ENCODE results near the gene AOPEP.

AOPEP gene

DNA sequence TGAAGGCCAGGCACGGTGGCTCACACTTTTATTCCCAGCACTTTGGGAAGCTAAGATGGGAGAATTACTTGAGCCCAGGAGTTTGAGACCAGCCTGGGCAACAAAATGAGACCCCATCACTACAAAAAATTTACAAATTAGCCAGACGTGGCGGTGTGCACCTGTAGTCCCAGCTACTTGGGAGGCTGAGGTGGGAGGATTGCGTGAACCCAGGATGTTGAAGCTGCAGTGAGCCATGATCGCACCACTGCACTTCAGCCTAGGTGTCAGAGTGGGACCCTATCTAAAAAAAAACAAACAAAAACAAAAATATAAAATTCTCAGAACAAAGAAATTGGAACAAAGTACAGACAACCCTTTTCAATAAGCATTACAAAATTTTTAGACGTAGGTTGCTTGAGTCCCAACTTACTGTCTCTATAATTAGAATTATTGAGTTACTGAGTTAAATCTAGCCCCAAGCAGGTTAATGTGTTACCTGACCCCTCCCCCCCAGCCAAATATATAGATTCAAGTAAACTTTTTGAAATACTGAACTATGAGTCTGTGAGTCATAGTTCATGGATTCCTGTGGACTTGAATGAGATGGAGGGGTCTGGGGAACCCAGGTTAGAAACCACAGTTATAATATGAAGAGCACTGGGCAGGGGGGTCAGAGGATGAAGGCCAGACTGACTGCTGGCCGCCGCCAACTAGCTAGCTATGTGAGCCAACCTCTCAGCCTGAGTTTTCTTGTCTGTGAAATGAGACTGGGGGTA is 173.1 kb downstream of the AOPEP start:
- no peak for DNase-seq (ENCODE audit: low spot score)

DNA sequence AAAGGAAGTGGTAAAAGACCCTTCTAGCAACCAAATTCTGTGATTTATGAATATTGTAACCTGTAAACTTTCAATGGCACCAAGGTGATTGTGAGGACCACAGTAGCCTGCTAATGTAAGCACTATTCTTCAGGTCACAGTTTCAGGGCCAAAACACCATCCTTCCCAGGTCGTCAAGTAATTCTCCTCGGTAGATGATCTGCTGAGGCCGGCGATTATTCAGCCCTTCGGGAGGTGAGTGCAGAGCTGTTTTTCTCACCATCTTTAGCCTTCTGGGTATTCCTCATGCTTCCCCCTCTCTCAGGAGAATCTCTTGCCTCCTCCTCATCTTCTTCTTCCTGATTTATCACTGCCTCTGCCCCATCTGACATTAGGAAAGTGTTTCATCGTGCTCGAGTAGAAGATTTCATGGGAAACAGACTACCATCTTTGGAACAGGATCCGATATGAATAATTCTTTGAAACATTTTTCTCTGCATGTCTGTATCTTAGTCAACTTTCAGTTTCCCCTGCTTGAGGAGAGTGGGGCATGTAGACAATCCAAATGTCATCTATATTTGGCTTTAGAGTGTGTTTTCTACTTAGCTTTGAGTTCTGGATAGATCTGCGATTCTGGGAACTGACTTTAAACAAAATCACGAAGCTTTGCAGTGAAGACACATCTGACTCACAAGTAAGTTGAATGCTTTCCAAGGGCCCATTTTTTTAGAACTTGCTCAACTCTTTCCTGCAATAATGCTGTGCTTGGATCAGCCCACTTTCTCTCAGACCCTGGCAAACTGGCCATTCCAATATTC is 173.9 kb downstream of the AOPEP start:
- no peak for DNase-seq (ENCODE audit: low spot score)

DNA sequence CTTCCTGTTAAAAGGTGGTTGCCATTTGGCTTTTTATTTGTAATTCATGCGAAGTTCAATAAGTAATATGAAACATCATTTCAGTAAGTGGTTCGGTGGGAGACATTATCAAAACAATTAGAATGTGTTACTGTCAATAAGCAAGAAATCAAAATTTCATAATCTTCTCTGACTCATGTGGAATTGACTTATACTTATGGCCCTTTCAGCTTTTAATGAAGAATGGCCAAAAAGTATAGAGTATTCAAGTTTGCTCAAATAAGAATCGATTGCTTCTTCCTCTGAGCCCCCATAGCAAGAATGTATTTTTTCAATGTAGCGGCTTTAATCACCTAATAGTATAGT is 174.5 kb downstream of the AOPEP start:
- DNase-seq (ENCODE audit: low spot score) = no peak

- DNase-seq (ENCODE audit: low spot score) = no peak
These were observed 177.5 kb downstream of the AOPEP start for GRCh38 chr9:94903961-94904421.

DNA sequence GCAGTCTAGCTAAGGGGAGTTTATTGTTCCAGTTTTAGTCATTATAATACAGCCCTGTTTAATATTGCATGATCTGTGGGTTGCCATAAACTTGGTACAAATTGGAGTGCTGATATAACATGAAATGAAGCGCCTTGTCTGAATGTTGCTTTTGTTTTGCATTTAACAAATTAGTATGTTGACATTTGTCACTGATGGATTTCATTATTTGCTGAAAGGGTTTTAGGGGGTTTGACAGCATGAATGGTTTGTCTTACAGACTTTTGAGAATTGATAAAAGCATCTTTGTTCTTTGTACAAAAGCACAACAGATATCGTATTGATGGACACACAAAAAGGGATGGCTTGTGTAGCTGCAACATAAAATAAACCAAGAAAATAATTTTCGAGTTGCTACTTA is 178.3 kb downstream of the AOPEP start:
- peak; percentile 92 for DNase-seq (ENCODE audit: low spot score)

- no peak for DNase-seq (ENCODE audit: low spot score)
These were observed 179.1 kb downstream of the AOPEP start for GRCh38 chr9:94905606-94906005.

DNA sequence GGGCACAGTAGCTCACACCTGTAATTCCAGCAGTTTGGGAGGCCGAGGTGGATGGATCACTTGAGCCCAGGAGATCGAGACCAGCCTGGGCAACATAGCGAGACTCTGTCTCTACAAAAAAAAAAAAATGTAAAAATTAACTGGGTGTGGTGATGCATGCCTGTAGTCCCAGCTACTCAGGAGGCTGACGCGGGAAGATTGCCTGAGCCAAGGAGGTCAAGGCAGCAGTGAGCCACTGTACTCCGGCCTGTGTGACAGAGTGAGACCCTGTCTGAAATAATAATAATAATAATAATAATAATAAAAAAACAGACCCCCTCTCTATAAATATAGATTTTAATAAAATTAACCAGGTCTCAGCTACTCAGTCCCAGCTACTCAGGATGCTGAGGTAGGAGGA is 179.7 kb downstream of the AOPEP start:
- no peak for DNase-seq (ENCODE audit: low spot score)

GRCh38 chr9:94906713-94907112 is 180.2 kb downstream of the AOPEP start:
- DNase-seq (ENCODE audit: low spot score) = no peak

GRCh38 chr9:94907264-94907936 is 180.9 kb downstream of the AOPEP start:
- no peak for DNase-seq (ENCODE audit: low spot score)

DNA sequence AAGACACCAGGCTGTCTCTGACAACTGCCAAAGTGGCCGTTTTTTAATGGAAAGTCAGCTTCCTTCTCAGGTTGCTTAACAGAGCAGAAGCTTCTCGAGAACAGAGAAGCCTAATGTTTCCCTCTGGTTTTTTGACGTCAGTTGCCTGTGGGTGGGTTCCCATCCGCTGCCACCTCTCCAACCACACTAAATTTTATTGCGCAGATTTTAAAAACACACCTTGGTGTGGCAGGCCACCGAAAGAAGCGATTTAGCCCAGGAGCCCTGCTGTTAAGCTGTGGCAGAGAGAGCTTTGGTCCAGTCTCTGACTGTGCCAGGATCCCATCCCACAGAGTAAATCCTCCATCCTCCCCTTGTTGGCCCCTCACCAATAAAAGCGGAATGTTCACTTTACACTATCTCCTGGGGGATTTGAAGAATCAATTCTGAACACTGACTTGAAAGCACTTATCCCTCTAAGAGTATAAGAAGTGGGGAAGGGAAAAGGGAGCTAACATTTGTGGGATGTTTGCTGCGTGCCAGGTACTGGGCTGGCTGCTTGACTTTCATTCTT is 181.6 kb downstream of the AOPEP start:
- DNase-seq (ENCODE audit: low spot score) = no peak

DNA sequence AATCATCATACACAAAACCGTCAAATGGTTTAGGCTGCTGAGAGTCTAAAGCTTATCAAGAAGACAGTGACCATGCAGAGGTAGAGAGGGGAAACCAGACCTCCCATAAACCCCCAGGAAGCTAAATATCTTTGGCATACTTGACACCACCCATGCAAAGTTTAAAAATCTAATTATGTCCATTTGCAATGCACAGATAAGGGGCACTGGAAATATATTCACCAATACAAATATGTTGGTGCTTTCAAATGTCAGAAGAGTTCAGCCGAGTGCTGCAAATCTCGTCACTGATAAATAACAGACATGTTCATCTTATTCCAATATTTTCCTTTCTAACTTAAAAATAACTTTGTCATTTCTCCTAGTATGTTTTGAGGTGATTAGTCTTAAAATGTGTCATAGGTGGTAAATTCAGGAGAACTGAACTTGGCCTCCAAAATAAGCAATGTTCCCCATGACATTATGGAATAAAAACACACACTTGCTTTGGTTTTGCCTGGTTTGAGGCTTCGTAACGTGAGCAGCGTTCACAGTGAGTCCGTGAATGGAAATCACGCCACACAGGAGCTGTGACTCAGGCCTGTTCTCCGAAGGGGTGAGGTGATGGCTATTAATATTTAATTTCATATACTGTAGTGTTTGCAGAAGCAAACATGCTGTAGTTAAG is 182.2 kb downstream of the AOPEP start:
- DNase-seq (ENCODE audit: low spot score) = no peak

DNA sequence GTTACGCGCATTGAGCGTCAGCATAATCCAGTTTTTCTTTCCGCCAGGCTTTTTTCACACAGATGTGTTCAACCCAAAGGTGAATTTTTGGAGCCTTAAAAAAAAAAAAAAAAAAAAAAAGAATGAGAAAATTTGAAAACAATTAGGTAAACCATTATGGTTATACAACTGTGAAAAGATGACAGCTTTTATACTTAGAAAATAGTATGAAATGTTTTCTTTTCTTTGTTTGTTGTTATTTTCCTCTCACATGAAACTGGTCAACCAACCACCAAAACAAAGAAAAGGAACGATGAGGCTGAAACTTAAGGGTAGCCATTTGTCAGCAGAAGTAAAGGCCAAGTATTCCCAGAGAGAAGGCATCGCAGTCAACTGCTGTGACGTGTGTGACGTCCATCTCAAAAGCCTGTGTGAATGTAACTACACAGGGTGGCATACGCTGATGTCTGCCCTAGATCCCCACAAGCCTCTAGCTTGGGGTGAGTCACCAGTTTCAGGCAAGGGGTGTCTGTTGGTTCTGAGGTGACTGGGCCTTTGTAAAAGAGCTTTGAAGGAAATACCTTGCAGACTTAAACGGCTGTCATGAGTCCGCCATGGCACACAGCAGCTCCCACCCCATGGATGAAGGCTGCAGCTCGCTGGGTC is 182.9 kb downstream of the AOPEP start:
- no peak for DNase-seq (ENCODE audit: low spot score)

- no peak for DNase-seq (ENCODE audit: low spot score)
These were observed 183.6 kb downstream of the AOPEP start for GRCh38 chr9:94909965-94910730.

GRCh38 chr9:94911211-94911610 is 184.7 kb downstream of the AOPEP start:
- DNase-seq (ENCODE audit: low spot score) = peak; percentile 81

GRCh38 chr9:94911986-94912635 is 185.6 kb downstream of the AOPEP start:
- DNase-seq (ENCODE audit: low spot score) = no peak

DNA sequence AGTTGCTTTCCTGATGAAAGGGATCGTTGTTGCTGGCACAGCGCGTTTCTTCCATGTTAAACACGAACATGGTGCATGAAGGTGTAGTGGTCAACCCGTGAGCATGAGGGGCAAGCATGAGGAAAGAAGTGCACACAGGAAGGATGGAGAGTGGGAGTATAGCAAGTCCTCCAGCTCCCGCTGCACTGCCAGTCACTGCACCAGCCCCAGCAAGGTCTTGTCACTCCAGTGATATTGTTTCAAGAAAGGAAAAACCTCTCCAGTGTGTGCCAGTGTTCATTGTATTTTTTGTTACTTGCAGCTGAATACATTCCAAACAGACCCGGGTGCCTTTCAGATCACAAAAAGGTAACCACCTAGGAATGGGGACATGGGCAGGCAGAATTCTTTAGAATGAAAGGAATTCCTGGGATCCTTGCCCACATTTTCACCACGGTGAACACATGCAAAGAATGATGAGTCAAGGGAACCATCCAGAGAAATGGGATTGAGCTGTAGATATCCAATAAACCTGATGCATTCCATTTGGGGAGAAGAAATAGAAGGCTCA is 186.3 kb downstream of the AOPEP start:
- DNase-seq (ENCODE audit: low spot score) = no peak

- DNase-seq (ENCODE audit: low spot score) = peak; percentile 80
These were observed 187.1 kb downstream of the AOPEP start for GRCh38 chr9:94913550-94913949.

DNA sequence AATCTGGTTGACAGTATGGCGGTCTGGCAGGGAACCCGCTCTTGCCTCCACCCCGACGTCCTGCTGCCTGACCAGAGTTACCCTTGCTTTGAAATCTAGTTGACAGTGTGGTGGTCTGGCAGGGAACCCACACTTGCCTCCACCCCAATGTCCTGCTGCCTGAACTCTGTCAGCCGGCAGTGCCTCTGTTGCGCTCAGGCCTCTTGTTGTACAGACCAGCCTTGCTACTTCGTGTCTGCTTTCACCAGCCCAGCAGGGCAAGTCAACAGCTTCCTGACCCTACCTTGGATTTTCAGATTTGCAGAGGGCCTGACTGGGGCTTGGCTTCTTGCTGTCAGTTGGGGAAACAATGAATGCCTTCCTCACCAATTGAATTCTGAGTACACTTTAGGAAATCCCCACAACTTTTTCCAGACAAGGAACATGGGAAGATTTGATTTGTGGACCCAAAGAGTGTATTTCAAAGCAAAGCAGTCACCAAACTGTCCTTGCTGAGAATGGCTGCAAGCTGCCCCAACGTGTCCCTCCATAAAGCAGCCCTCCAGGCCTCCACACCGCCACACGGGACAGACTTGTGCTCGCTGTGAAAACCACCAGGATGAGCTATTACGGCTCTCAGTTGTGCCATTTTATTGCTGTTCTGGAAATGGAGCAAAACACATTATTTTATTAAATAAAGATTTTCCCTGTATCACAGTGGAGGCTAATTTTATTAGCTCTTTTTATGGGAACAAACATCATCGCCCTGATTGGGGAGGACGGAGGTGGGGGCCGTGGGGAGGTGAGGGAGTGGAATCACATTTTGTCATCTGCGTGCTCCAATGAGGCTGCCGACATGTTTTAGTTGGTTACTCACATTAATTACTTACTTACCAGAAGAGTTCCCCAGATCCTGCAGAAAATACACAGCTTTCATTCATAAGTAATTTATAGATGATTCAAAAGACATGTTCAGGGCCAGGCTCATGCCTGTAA is 189.3 kb downstream of the AOPEP start:
- DNase-seq (ENCODE audit: low spot score) = no peak

GRCh38 chr9:94916956-94917355 is 190.5 kb downstream of the AOPEP start:
- no peak for DNase-seq (ENCODE audit: low spot score)

Measured in putamen (tissue), 1 donor.